ENCODE results near the gene CD99L2.
A peak's percentile ranks its signal among the peaks of the same experiment; 100 is the strongest.
"Not testable (repeated sequence)": the region's sequence is repeated elsewhere in the genome, so short reads cannot be mapped to it uniquely, and the experiment has no call there.

The CD99L2 gene

DNA sequence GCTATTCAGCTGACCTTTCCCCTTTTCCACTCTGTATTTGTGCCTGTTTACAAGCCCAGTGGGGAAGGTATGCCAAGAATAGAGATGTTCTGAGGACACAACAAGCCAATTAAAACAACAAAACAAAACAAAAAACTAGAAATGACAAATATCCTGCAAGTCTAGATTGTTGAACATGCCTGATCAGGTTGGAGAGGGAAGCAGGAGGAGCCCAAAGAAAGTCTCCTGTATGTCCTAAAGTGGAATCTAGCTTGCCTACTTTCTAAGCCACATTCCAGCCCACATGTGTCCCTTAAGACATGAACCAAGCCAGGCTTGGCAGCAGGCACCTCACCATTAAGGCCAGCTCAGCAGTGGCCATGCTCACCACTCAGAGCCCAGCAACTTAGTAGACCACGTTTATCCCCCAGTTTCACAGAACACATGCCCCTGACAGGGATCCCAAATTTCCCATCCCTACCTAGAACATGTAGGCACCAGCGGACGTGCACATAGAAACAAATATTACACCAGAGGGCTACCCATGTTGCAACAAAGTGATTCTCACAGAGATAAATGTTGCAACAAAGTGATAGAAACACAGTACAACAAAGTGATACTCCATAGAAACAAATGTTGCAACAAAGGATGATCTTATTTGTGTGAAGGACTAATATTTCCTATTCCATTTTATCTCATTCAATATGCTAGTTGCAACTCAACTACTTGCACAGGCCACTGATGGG is 48.3 kb downstream of the CD99L2 start:
- peak; percentile 73 for DNase-seq

DNA sequence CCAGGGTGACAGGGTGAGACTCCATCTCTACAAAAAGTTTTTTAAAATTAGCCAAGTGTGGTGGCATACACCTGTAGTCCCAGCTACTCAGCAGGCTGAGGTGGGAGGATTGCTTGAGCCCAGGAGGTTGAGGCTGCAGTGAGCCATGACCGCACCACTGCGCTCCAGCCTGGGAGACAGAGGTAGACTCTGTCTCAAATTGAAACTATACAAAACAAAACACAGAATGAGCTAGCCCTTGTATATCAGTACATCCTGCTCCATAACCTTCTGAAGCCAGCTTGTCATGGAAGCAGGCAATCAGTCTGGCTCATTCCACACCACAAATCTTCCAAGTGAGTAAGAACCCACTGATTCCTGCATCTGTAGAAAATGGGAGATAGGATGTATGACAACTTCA is 49.0 kb downstream of the CD99L2 start:
- no peak for DNase-seq

DNA sequence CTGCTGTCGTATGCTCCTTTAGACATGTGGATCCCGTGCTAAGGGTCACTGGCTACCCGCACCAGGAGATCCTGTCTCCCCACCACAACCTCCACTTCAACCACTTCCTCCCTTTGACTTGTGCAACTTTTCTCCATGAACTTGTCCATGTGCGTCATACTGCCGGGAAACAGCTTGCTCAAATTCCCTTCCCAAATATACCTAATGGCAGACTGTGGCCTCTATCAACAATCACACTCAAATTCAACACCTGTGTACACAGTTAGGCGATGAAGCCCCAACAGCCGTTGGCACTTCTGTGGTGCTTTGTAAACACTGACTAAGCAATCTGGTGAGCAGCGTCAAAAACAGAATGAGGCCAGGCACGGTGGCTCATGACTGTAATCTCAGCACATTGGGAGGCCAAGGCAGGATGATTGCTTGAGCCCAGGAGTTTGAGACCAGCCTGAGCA is 49.5 kb downstream of the CD99L2 start:
- peak; percentile 42 for DNase-seq

DNA sequence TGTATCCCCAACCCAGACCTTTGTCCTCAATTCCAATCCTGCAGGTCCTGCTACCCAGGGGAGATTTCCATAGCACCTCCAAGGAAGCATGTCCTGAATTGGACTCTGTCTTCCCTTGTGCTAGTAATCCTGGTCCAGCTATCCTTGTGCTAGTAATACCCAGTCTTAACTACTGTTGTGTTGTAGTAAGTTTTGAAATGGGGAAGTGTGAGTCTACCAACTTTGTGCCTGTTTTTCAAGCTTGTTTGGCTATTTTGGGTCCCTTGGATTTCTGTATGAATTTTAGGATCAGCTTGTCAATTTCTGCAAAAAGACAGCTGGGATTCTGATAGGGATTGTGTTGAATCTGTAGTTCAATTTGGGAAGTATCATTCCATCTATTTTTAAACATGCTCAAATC is 51.4 kb downstream of the CD99L2 start:
- DNase-seq = no peak

DNA sequence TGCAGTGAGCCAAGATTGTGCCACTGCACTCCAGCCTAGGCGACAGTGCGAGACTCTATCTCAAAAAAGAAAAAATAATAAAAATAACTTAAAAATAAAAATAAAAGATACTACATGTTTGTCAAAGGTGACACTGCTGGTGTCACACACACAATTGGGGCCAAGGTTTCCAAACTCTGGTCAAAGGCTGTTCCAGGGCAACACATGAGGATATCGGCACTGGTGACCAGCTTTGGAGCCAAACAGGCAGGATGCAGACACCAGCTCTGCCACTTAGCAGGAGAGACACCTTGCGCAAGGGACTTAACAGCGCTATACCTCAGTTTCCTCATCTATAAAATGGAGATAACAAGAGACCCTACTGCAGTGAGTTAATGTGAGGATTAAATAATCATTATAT is 52.3 kb downstream of the CD99L2 start:
- DNase-seq = no peak

DNA sequence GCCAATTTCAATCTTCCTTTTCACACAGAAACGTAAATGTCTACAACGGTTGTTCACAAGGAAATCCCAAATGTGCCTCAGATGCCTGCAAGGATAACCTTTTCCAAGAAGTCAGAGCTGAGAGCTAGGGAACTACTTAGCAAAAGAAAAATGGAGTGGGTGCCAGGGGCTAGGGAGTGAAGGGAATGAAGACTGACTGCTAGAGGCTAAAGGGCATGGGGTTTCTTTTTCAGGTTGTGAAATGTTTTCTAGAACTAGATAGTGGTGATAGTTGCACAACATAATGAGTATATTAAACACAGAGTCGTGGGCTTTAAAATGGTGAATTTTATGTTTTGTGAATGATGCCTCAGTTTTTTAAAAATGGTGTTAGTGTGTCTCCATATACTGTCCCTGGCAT is 53.4 kb downstream of the CD99L2 start:
- peak; percentile 38 for DNase-seq

DNA sequence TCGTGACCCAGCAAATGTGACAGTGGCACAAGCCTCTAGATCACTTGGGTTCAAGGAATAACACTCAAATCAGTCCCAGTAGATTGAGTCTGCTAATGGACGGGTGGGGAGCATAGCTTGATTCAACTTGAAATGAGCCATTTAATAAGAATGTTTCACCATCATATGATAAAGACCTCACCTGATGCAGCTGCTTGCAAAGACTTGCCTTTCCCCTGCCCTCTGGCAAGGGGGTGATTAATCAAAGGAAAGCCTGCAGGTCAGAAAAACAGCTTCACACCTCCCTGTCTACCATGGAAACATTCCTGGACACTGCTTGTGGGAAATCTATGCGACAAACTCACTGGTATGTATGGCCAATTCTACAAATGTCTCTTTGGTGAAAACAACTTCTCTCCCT is 54.5 kb downstream of the CD99L2 start:
- no peak for DNase-seq

DNA sequence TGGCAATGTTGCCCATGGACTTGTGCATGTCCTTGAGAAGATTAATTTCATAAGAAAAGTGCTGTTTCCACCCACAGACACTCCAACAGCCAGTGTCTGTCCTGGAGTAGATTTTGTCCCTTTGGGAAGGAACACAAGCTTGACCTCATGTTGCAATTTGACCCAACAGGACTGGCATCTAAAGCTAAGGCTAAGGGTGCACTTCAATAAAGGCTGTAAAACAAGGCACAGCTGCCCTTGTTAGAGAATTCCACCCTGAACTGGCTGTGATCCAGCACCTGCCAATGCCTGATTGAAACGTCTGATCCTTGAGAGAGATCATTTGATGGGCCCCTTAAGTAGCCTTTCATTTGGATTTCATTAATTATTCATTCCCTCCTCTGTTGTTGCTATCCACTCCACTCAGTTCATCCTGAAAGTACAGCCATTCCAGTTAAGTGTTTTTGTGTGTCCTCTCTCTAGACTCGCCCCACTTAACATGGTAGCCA is 56.2 kb downstream of the CD99L2 start:
- DNase-seq = no peak

DNA sequence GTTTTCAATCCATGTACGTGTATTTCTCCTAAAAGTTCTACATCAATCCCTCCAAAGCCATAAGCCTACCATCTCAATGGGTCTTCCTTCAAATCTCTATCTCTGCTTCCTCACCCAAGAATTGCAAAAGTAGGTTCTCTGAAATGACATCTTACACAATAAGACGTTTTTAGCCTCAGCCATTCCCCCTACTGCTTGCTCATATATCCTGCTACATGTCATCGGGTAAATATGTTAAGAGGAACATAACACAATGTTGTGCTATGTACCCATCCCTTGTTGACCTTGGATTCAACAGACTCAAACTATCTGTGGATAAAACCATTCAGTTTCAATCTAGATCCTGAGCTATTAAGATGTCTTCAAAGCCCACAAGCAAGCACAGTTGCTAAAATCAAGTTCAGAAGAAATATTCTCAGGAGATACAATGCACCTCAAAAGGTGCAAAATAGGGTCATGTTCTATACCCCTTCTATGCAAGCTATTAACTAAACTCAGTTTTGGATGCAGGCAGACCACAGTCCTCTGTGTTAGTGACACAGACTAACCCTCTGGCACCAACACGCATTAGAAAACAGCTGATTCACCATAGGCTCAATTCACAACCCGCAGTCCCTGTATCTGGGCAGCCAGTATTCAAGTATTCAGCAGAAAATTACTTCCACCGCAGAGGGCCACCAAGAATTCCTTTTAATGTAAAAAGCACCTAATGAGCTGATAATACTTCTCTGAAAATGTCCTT is 56.8 kb downstream of the CD99L2 start:
- peak; percentile 76 for DNase-seq

DNA sequence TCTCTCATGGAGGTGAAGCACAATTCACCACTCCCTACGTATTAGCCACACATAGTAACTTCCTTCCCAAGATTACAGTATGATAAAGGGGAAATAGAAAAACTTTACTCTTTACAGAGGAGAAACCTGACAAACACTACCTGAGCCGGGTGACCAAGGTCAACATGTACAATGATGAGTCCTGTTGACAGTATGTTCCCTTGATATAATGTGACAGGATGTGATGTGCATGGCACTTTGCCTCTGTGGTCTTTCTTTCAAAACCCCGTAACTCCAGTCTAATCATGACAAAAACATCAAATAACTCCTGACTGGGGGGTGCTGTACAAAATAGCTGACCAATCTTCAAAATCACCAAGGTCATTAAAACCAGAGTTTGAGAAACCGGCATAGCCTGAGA is 60.6 kb downstream of the CD99L2 start:
- DNase-seq = no peak

DNA sequence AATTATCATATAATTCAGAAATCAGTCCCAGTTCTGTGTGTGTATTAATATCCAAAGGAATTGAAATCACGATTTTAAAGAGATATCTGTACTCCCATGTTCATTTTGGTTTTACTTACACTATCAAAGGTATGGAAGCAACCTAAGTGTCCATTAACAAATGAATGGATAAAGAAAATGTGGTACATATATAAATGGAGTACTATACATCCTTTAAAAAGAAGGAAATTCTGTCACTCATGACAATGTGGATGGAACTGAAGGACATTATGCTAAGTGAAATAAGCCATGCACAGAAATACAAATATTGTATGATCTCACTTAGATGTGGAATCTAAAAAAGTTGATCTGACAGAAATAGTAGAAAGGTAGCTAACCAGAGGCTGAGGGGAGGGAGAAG is 63.8 kb downstream of the CD99L2 start:
- no peak for DNase-seq

DNA sequence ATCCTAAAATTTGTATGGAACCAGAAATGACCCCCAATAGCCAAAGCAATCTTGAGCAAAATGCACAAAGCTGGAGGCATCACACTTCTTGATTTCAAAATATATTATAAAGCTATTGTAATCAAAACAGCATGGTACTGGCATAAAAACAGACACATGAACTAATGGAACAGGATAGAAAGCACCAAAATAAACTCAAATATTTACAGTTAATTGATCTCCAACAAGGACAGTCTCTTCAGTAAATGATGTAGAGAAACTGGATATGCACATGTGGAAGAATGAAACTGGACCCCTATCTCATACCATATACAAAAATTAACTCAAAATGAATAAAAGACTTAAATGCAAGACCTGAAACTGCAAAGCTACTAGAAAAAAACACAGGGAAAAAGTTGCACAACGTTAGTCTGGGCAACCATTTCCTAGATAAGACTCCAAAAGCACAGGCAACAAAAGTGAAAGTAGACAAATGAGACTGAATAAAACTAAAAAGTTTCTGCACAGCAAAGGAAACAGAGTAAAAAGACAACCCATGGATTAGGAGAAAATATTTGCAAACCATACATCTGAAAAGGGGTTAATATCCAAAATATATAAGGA is 64.9 kb downstream of the CD99L2 start:
- DNase-seq = peak; percentile 32

DNA sequence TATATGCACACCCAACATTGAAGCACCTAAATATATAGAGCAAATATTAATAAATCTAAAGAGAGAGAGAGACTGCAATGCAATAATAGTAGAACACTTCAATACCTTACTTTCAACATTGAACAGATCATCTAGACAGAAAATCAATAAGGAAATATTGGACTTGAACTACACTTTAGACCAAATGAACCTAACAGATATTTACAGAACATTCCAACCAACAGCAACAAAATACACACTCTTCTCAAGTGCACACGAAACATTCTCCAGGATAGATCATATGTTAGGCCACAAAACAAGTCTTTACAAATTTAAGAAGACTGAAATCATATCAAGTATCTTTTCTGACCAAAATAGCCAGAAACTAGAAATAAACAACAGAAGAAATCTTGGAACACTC is 66.6 kb downstream of the CD99L2 start:
- no peak for DNase-seq

DNA sequence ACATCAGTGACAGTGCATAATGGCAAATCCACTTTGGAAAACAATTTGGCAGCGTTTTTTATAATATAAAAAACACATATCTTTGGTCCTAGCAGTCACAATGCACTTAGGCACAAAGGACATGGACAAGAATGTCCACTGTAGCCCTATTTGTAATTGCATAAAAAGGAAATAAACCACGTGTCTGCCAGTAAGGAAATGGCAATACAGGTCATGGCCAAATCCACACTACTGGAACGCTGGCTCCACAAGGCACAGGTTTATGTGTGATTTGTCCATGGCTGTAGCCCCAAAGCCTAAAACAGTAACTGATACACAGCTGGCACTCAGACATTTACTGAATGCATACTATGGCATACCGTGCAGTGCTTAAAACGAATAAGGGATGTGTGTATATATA is 69.7 kb downstream of the CD99L2 start:
- DNase-seq = no peak

DNA sequence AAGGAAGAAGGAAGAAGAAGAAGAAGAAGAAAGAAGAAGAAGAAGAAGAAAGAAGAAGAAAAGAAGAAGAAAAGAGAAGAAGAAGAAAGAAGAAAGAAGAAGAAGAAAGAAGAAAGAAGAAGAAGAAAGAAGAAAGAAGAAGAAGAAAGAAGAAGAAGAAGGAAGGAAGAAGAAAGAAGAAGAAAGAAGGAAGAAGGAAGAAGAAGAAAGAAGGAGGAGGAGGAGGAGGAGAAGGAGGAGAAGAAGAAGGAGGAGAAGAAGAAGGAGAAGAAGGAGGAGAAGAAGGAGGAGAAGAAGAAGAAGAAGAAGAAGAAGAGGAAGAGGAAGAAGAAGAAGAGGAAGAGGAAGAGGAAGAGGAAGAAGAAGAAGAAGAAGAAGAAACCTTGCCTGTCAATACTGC is 74.1 kb downstream of the CD99L2 start:
- DNase-seq = not testable (repeated sequence)

DNA sequence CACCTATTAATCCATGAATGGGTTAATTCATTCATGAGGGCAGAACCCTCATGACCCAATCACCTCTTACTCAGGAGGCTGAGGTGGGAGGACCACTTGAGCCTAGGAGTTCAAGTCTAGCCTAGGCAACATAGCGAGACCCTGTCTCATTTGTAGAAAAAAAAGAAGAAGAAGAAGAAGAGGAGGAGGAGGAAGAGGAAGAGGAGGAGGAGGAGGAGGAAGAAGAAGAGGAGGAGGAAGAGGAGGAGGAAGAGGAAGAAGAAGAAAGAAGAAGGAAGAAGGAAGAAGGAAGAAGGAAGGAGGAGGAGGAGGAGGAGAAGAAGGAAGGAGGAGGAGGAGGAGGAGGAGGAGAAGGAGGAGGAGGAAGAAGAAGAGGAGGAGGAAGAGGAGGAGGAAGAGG is 74.6 kb downstream of the CD99L2 start:
- DNase-seq = not testable (repeated sequence)

DNA sequence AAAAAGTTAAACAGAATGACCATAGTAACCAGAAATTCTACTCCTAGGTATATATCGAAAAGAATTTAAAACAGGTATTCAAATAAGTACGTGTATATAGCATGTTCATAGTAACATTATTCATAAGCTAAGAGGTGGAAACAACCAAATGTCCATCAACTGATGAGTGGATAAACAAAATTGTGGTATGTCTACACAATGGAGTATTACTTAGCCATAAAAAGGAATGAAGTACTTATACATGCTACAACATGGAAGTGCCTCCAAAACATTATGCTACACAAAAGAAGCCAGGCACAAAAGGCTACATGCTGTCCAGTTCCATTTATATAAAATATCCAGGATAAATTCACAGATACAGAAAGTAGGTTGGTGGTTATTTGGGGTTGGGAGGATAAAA is 76.5 kb downstream of the CD99L2 start:
- no peak for DNase-seq

DNA sequence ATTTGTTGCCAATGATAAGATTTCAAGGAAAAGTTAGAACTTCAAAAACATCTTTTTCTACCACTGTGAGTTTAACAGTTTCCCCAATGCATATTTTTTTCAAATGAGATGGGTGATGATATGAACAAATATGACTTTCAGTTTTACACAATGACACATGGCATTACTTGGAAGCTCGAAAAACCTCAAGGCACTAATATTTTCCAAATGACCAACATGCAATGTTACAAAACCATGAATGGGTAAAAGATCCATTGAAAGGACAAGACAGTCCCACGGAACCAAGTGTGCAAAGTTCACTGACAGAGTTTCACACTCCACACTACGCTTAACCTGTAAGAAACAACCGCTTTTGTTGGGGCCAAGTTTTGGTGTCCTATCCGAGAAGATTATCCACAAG is 84.5 kb downstream of the CD99L2 start:
- DNase-seq = peak; percentile 32

DNA sequence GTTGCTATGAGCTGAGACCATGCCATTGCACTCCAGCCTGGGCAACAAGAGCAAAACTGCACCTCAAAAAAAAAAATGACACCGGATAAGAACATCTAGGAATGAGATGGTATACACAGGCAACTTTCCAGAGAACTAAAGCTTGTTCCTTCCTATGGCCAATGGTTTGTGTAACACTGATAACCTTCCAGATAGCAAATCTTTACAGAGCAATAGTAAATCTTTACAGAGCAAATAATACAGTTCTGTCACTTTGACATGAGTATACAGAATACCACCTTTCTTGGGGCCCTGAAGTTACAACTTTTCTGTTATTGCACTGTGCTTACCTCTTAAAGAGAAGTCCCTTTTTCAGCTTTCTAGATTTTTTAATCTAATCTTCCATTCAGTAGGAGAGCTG is 91.6 kb downstream of the CD99L2 start:
- no peak for DNase-seq

DNA sequence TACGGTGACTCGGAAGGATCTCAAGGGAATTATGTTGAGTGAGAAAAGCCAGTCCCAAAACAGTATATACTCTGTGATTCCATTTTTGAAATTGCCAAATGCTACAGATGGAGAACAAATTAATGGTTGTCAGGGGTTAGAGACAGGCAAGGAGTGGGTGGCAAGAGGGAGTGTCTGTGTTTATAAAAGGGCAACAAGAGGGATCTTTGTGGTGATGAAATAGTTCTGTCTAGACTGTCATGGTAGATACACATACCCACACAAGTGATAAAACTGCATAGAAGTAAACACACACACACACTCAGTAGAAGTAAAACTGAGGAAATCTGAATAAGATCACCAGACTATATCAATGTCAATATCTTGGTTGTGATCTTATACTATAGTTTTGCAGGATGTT is 92.7 kb downstream of the CD99L2 start:
- peak; percentile 6 for DNase-seq

DNA sequence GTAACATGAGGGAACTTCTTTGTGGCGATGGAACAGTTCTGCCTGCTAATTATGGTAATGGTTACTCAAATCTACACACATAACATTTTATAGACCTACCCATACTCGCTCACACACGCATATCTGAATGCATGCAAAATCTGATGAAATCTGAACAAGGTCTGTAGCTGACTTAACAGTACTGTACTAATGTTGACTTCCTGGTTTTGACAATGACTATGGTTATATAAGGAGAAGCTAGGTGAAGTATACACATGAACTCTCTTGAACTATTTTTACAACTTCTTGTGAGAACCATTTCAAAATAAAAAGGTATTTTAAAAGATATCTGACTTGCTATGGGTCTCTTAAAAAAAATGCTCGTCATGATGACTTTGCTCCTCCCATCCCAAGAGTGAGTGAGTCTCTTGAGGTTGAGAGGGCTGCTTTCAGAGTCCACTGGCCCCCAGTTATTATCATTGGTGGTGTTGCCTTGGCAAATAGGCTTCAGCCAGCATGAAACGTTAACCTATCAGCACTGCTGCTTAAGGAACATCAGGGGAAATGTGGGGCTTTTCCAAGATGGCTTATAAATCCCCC is 105.4 kb downstream of the CD99L2 start:
- no peak for DNase-seq

DNA sequence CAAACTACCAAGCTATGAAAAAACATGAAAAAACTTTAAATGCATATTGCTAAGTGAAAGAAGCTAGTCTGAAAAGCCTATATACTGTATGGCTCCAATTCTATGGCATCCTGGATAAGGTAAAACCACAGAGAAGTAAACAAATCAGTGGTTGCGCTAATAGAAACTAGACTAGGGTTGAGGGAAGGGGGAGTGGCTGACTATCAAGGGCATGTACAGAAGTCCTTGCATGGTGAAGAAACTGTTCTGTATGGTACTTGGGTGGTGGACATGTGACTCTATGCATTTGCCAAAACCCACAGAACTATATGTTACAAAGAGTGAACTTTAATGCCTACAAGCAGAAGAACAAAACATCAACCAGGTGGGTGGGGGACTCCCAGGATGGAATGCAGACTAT is 108.4 kb downstream of the CD99L2 start:
- no peak for DNase-seq

DNA sequence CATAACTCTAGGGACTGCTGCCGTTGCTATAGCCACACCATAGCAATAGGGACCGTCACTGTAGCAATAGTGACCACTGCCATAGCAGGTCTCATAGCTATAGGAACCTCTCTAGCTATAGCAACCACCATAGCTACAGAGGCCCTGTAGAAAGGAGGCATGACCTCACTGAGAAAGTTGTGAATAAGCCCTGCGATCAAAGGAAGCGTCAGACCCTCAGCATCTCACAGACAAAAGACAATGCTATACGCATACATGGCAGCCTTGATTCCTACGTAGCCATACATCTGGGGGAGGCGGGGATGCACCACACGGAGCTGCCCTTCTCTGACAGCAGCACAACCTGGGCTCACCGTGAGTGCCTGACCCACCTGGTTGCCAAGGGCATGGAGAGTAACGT is 116.8 kb downstream of the CD99L2 start:
- DNase-seq = no peak

DNA sequence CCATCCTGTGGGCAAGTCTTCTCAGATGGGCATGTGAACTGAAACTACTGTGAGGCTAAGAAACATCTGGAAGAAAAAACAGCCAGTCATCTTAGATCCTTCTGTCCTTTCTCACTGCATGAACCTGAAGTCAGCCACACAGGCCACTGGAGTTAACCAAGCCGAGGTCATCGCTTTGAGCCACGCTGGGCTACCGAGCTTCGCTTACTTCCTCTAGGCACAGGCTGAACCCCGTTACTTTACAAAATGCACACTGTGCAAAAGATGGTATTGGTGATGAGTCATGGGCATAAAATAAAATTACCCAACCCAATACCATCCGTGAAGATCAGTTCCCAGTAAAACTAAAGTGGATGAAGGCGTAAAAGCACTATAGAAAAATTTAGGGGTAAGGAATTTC is 119.1 kb downstream of the CD99L2 start:
- DNase-seq = peak; percentile 45

Data from inflammatory macrophage treated with lipopolysaccharide for 4 hours (primary cell).